Heart left ventricle (tissue), 13 donors: Measurements from ENCODE around the gene RCC2.

Source experiments
- CTCF ChIP-seq, 12 donors: fragments of 200-600 bp; sonication (generic) in 4 of 12; IDR thresholded peaks; one replicate each; pipeline versions ENCODE4 v1.5.0 to v1.8.0; 2018 to 2022; ENCODE audit warnings: antibody characterized with exemption in 12 of 12, mild to moderate bottlenecking in 5 of 12
- POLR2A ChIP-seq, 2 donors: fragments of 450-650 bp; IDR thresholded peaks; one replicate each; pipeline ENCODE4 v1.6.1; 2017; ENCODE audit warnings: antibody characterized with exemption in 2 of 2, mild to moderate bottlenecking in 2 of 2, moderate library complexity in 2 of 2
- donor health status: ischemic (EF 13 %, LVEDD 7.1; RV severe dilation, severe dysfunction).
- donor health status: DM: no; HTN: yes; CAD: no.
- donor health status: DM: no; HTN: no; CAD: no.
- donor health status: ischemic (EF 25% LVEDD 6.9; RV normal size, moderate dysfunction).
- donor health status: ischemic (EF 25% LVEDD 5.7; RV mildly dilated, moderate dysfunction).
- donor health status: ischemic (EF 35%, LVEDD 5.7; RV mildly dilated, moderate dysfunction).
- donor health status: nonischemic (EF 11% LVEDD 7.7; RV severe dilation, severe dysfunction).
- donor health status: DM: yes; HTN: yes; CAD: no.
- donor health status: PGD.
- donor health status: ischemic (EF 29% LVEDD 5.4; RV normal size, mild dysfunction).
- donor health status: nonischemic (EF 23%, LVEDD 6.1; RV moderate dilation, normal function).

GRCh38 chr1:17377325-17377953 lies 62.0 kb downstream of the RCC2 start:
- TF ChIP-seq POLR2A (IDR thresholded peaks at IDR 0.05) (no peak), CTCF (IDR thresholded peaks at IDR 0.05) (no peak)
